HL-60/S4 treated with retinoic acid at 250 ng/mL for 4 days and 3 days (cell line): ENCODE data around the gene MDP1.

Source experiments
- in situ Hi-C: fragments of 300-500 bp; cut with MboI; formaldehyde crosslinking; loops from 2 replicates; pipeline ENCODE4 v1.7.0; 2022; ENCODE audit warnings: low sequenced_read_pairs

MDP1 gene

GRCh38 chr14:24184104-24184970, 31.5 kb downstream of the MDP1 start:
- in situ Hi-C loops = no loop called here

GRCh38 chr14:24183014-24183481, 32.8 kb downstream of the MDP1 start:
- in situ Hi-C loops = no loop called here

GRCh38 chr14:24182110-24182882, 33.6 kb downstream of the MDP1 start:
- in situ Hi-C loops = no loop called here

DNA sequence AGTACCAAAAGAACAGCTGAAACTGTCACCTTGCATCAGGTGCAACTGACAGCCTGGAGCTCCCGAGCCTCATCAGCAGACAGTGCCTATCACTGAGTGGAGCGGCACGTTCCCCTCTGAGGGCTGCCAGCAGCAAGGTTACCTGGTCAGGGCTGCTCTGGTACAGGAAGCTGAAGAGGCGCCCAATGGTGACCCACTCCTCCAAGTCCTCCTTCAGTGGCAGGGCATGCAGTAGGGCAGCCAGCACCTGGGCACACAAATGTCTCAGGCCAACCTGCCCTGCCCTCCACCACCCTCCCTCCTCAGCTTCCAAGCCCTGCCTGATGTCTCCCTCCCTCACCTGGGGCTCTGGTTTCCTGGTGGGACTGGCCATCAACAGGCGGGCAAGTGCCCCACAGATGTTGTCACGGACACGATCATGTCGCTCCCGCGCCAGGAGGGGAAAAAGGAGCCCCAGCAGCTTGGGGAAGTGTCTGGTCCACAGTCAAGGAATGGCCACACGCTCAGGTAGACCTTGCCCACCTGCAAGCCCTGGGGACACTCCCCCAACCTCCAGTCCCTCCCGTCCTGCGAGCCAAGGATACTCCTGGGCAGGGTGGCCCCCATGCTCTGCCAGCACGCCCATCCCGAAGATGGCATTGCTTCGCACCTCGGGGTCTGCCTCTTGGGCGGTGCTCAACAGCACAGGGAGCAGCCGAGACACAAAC, 34.3 kb downstream of the MDP1 start:
- in situ Hi-C loops = no loop called here

DNA sequence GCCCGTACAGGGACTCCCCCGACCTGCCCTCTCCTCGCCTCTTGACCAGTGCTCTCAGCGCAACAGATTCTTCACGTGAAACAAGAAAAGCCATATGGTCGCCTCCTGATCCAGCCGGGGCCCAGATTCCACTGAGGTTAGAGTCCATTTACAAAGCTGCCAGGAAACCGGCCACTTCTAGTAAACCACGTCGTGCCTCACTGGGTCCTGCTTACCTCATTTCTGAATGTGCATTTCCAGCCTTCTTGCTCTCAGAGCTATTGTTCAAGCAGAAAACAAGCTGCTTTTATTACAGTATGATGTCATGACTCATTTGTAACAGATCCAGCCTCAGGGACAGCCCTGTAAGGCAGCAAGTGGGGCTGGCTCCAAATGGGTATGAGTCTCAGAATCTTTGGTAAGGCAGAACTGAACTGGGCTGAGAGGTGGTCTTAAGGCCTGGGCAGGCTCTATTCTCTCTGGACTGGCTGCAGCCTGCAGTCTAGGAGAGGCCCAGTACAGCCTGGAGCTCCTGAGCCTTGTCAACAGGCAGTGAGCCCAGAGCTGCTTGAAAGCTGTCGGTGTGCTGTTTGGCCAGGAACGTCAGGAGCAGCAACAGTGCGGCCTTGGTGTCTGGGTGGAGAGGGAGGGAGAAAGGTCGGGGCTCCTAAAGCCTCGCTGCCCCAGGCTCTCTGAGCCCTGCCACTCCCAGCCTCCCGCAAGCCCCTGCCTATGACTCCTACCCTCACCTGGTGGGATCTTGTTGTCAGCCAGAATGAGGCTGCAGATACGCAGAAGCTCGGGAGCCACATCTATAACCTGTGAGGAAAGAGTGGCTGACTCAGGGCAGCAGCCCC, 35.7 kb downstream of the MDP1 start:
- in situ Hi-C loops = no loop called here

GRCh38 chr14:24179294-24179960, 36.4 kb downstream of the MDP1 start:
- in situ Hi-C loops = no loop called here

DNA sequence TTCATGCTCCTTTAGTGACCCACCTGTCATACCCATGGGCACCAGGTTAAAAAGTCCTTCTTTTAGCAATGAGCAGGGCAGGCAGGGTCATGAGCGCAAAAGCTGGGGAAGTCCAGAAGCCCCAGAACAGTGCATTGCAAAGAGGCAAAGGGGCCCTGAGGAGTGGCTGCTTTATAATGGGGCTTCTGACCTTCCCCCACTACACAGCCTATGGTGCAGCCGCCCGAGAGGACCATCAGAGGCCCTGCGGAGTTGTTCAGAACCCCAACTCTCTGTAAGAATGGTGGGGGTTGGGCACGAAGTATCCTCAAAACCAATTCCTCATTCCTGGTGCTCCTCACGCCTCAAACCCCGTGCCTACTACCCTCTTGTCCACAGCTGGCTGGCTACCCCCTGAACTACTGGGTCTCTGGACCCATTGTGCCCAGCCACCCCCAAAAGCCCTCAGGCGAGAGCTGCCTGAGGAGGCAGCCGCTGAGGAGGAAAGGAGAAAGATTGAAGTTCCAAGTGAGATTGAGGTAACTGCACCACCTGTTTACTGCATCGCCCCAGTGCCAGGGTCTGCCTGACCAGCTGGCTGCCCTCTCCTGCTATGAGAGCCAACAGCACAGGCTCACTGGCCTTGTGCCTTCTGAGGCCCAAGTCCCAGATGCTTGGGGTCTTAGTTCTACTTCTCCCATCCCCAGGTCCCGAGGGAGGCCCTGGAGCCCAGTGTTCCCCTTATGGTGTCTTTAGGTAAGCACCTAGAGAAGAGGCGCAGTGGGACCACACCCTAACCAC, 37.3 kb downstream of the MDP1 start:
- in situ Hi-C loops = no loop called here

DNA sequence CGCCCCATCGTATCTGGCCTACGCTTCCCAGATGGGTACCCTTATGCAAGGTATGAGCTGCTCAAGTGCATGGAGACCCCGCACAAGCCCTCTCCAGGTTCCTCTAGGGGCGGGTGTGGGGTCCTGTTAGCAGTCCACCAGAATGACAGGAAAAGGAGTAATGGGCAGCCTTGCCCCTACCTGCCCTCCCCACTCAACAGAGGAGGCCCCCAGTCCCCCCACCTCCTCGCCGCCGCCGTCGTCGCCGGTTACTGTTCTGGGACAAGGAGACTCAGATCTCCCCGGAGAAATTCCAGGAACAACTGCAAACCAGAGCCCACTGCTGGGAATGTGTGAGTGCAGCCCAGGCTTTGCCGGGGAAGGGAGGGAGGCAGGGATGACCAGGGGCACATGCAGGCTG, 38.0 kb downstream of the MDP1 start:
- in situ Hi-C loops = no loop called here

DNA sequence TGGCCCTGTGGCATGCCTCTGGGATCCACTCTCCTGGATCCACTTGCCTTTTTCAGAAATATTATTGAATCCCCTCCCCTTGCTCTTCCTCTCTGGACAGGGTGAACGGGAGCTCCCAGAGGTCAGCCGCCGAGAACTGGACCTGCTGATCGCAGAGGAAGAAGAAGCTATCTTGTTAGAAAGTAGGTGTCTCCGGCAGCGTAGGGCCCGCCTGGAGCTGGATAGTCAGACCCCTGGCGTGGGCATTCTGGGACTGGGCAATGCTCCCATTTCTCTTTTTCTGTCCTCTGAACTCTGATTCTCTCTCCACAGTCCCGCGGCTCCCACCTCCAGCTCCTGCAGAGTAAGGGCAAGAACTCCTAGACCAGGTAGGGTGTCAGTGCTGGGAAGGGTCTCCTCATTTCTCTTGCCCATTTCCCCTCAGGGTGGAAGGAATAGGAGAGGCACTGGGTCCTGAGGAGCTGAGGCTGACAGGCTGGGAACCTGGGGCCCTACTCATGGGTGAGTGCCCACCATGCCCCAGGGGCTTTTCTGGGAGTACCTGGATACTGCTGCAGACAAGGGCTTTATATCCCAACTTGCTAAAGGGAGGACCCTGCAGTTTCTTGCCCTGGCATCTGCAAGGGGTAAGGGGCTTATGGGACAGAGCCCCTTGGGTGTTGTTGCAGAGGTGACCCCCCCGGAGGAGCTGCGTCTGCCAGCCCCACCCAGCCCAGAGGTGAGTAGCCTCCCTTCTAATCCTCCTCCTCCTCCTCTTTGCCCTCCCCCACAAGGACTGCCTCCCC, 38.6 kb downstream of the MDP1 start:
- in situ Hi-C loops = no loop called here

- in situ Hi-C loops = no loop called here
Measured at GRCh38 chr14:24176599-24176998, 39.3 kb downstream of the MDP1 start.

DNA sequence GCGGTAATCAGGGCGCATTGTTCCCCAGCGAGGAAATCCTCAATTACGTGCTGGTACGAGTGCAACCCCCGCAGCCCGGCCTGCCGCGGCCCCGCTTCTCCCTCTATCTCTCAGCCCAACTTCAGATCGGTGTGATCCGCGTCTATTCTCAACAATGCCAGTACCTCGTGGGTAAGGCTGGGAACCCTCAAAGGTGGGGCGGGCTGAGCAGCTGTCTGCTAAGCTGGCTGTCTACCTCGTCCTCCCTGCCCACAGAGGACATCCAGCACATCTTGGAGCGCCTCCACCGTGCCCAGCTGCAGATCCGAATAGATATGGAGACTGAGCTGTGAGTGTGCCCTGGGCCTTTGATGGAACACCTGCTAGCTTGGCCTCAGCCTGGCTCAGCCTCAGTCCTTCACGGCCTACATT, 43.0 kb downstream of the MDP1 start:
- in situ Hi-C loops = no loop called here

GRCh38 chr14:24172261-24172860, 43.5 kb downstream of the MDP1 start:
- in situ Hi-C loops = no loop called here

- in situ Hi-C loops = no loop called here
Measured at GRCh38 chr14:24171422-24172260, 44.2 kb downstream of the MDP1 start, which contains the start of gene REC8. Gene REC8, plus strand, starts transcription at chr14:24172080. Its CDS starts 473 bp downstream, at chr14:24172553.

- in situ Hi-C loops = no loop called here
Measured at GRCh38 chr14:24167469-24168114, 48.3 kb downstream of the MDP1 start.

GRCh38 chr14:24165785-24166184, 50.1 kb downstream of the MDP1 start:
- in situ Hi-C loops = no loop called here

GRCh38 chr14:24164518-24164991, 51.3 kb downstream of the MDP1 start:
- in situ Hi-C loops = no loop called here
